BLaER1 (cell line): ENCODE data around the gene TENM3.

Experiments
- H3K27ac ChIP-seq: shearing (Covaris generic); formaldehyde crosslinking; 2 replicates; pipeline ENCODE4 v1.8.1; 2022
- H3K27me3 ChIP-seq: shearing (Covaris generic); formaldehyde crosslinking; 2 replicates; pipeline ENCODE4 v1.8.1; 2022
- H3K36me3 ChIP-seq: shearing (Covaris generic); formaldehyde crosslinking; 2 replicates; pipeline ENCODE4 v1.8.1; 2022
- H3K4me1 ChIP-seq: shearing (Covaris generic); formaldehyde crosslinking; 2 replicates; pipeline ENCODE4 v1.8.1; 2022
- H3K4me2 ChIP-seq: shearing (Covaris generic); formaldehyde crosslinking; 2 replicates; pipeline ENCODE4 v1.8.1; 2022
- H3K4me3 ChIP-seq: shearing (Covaris generic); formaldehyde crosslinking; 2 replicates; pipeline ENCODE4 v1.8.1; 2022
- H3K9ac ChIP-seq: shearing (Covaris generic); formaldehyde crosslinking; 2 replicates; pipeline ENCODE4 v1.8.1; 2022
- H3K9me3 ChIP-seq: shearing (Covaris generic); formaldehyde crosslinking; 2 replicates; pipeline ENCODE4 v1.8.1; 2022
- H4K20me1 ChIP-seq: shearing (Covaris generic); formaldehyde crosslinking; 2 replicates; pipeline ENCODE4 v1.8.1; 2022
- Cebpa-rat ChIP-seq: shearing (Covaris generic); IDR thresholded peaks from 2 replicates; pipeline ENCODE4 v1.8.1; 2022

Gene TENM3

DNA sequence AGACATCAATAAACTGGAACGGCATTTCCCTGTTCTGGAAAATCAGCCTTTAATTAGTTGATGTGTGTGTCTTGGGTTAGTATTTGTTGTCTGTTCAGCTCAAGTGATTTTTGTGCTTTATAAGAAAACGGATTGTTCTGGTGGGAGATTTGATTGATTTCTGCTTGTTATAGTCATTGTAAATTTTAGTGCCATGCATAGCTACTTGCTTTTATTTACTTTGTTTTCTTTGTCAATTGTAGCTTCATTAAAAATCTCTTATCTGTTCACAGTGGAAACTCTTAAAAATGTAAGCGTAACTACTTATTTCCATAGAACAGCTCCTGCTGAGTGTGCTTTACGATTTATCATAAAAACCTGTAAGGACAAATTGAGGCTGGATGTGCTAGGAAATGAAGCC is 253.2 kb downstream of the TENM3 start:
- no peak for TF ChIP-seq Cebpa-rat
- Histone ChIP-seq H3K4me2 (no peak overlapping the region), H3K4me1 (peaks cover 18% of the 10 kb centered on the region), H3K9ac (no peak overlapping the region), H3K9me3 (no peaks in the 10 kb centered on the region), H3K4me3 (no peak overlapping the region), H3K27me3 (no peaks in the 10 kb centered on the region), H3K27ac (no peak overlapping the region), H4K20me1 (no peaks in the 10 kb centered on the region), H3K36me3 (no peaks in the 10 kb centered on the region)

DNA sequence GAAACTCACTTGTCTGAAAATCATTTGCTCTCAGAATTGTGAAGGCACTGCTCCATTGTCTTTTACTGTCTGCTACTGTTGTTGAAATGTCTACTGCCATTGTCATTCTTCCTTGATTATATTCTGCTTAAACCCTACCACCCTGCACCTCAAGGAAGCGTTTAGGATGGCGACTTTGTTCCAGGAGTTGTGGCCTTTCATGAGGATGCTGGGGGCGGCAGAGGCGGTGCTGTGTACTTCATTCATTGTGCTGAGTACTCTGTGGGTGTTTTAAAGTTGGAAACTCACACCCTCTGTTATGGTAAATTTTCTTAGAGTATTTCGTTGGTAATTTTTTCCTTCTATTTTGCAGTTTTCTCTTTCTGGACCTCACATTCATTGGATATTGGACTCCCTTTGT is 258.9 kb downstream of the TENM3 start:
- Histone ChIP-seq H3K9ac (no peak overlapping the region), H3K27me3 (no peaks in the 10 kb centered on the region), H3K9me3 (no peaks in the 10 kb centered on the region), H4K20me1 (no peaks in the 10 kb centered on the region), H3K4me1 (peaks cover 6% of the 10 kb centered on the region; the same call in 1 of the 2 replicates), H3K4me2 (no peak overlapping the region), H3K27ac (no peak overlapping the region), H3K36me3 (no peaks in the 10 kb centered on the region), H3K4me3 (no peak overlapping the region)
- no peak for TF ChIP-seq Cebpa-rat

DNA sequence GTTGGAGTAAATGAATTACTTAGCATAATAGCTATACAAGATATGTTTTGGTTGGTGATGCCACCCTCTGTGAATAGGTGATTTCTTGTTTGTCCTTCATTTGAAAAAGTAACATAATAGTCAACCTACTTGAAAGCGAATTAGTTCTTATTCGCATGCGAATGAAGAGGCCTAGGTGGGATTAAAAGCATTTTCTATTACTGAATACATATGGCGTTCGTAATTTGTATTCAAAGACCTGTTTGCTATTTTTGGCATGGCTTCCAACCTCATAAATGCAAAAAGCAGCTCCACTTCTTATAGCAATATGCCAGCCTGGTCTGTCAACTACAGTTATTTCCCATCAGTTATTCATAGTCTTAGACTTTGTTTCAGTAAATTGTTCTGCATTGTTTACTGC is 261.3 kb downstream of the TENM3 start:
- Histone ChIP-seq H3K9ac (no peak overlapping the region), H3K9me3 (no peaks in the 10 kb centered on the region), H3K36me3 (no peaks in the 10 kb centered on the region), H3K4me2 (no peak overlapping the region), H3K4me3 (no peak overlapping the region), H4K20me1 (no peaks in the 10 kb centered on the region), H3K27ac (no peak overlapping the region), H3K4me1 (peaks cover 6% of the 10 kb centered on the region; the same call in 1 of the 2 replicates), H3K27me3 (no peaks in the 10 kb centered on the region)
- TF ChIP-seq Cebpa-rat: no peak

DNA sequence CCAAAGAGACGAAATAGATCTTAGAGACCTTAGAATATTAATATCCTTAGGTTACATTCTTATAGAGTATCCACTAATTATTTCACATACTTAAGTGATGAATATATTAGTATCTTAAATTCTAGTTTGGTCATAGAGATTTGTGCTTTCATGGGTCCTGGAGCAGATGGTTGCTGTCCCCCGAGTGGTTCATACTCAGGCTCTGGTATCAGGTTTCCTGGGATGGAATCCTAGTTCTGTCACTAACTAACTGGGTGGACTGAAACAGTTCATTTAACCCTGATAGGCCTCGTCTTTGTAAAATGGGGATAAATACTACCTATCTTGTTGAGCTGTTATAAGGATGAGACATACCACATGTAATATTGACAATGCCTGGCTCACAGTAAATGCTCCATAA is 264.6 kb downstream of the TENM3 start:
- Histone ChIP-seq H4K20me1 (no peaks in the 10 kb centered on the region), H3K27ac (no peak overlapping the region), H3K9ac (no peak overlapping the region), H3K4me3 (no peak overlapping the region), H3K4me2 (no peak overlapping the region), H3K27me3 (no peaks in the 10 kb centered on the region), H3K36me3 (no peaks in the 10 kb centered on the region), H3K9me3 (no peaks in the 10 kb centered on the region), H3K4me1 (peaks cover 6% of the 10 kb centered on the region; the same call in 1 of the 2 replicates)
- TF ChIP-seq Cebpa-rat: no peak

DNA sequence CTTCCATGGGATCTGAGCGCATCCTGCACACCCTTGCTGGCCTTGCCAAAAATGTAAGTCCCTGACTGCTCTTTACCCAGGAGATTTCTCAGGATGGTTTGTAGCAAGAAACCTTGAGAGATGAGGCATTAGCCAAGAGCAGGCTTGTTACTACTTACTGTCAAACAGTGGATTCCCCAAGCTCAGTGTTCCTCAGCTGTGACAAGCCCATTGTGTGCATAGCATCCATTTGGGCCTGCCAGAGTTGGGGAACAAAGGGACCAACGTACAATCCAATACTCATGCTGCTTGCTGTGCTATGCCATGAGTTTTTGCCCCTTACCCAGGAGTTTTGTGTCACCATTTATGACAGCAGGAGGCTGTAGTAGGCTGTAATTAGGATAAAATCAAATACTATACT is 267.6 kb downstream of the TENM3 start:
- H3K4me3 ChIP-seq: no peak overlapping the region
- H3K27me3 ChIP-seq: no peaks in the 10 kb centered on the region
- H3K9ac ChIP-seq: no peak overlapping the region
- TF ChIP-seq Cebpa-rat: no peak
- H3K9me3 ChIP-seq: no peaks in the 10 kb centered on the region
- no peak overlapping the region for H3K27ac ChIP-seq
- no peaks in the 10 kb centered on the region for H3K36me3 ChIP-seq
- H3K4me1 ChIP-seq: peaks cover 9% of the 10 kb centered on the region
- H3K4me2 ChIP-seq: no peak overlapping the region
- no peaks in the 10 kb centered on the region for H4K20me1 ChIP-seq

DNA sequence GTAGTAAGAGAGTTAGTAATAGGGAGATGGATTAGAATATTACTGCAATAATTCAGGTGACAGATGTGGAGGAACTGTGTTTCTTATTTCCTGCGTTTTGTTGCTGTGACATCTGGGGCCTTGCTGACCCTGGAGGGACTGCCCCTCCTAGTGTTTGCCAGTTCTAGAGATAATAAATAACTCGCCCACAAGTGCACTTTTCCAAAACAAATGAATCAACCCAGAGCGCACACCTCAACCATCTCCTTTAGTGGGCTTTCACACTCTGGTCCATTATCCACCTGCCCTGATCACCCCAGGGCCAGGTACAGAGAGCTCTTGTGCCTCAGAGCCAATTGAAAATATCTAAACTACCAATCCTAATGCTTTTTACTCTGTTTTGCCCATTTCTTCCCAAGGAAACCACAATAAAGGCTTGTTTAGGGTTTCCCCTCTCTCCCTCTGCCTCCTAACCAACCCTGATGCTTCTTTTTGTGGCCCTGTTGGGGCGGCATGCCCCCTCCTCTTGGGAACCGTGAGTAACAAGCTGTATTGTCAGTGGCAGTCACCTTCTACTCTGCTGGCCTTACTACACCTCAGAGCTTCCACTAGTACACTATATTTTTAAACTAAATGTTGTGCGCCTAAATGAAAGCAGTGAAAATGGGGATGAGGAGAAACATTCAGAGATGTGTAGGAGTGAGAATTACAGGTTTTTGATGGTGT is 270.5 kb downstream of the TENM3 start:
- no peak for TF ChIP-seq Cebpa-rat
- no peaks in the 10 kb centered on the region for H3K9me3 ChIP-seq
- no peak overlapping the region for H3K9ac ChIP-seq
- H3K27me3 ChIP-seq: no peaks in the 10 kb centered on the region
- H3K4me3 ChIP-seq: no peak overlapping the region
- no peaks in the 10 kb centered on the region for H4K20me1 ChIP-seq
- H3K4me2 ChIP-seq: peak overlapping the region; percentile 52
- H3K27ac ChIP-seq: no peak overlapping the region
- H3K4me1 ChIP-seq: peaks cover 9% of the 10 kb centered on the region
- H3K36me3 ChIP-seq: no peaks in the 10 kb centered on the region

DNA sequence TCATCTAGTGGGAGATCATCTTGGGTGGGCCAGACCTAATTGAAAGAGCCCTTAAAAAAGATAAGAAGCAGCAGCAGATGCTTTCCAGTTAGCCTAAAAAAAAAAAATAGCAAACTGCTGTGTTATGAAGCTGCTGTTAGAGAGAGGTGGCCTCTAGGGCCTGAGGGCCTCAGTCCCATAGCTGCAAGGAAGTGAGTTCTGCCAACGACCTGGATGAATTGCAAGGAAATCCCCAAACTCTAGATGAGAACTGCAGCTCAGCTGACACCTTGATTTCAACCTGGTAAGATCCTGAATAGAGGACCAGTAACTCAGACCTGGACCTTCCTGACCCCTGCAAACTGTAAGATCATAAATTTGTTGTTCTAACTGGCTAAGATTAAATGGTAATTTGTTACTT is 275.2 kb downstream of the TENM3 start:
- H3K9ac ChIP-seq: no peak overlapping the region

DNA sequence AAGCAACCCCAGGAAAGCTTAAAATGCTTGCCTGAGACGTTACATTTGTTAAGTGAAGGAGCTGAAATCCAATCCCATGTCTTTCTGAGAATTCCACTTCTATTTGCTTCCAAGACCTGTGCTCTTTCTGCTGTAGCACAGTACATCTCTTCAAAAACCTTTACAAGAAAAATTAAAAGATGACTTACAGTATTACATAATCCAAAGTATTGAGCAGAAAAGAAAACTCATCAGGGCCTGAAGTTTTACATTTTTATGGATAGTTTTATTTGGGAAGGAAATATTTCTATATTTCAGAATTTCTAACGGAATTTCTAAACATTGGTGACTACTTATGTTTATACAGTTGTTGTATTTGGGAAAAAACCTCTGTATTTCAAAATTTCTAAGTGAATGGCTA is 276.3 kb downstream of the TENM3 start:
- Histone ChIP-seq H3K4me3 (no peak overlapping the region), H3K9ac (no peak overlapping the region), H3K4me1 (no peaks in the 10 kb centered on the region), H3K27me3 (no peaks in the 10 kb centered on the region), H3K9me3 (no peaks in the 10 kb centered on the region), H3K4me2 (no peak overlapping the region), H4K20me1 (no peaks in the 10 kb centered on the region), H3K27ac (no peak overlapping the region), H3K36me3 (no peaks in the 10 kb centered on the region)
- no peak for TF ChIP-seq Cebpa-rat

More for the DNA sequence above, 275.2 kb downstream of the TENM3 start:
- Histone ChIP-seq H3K27ac (no peak overlapping the region), H3K27me3 (no peaks in the 10 kb centered on the region), H3K4me1 (peaks cover 7% of the 10 kb centered on the region), H3K36me3 (no peaks in the 10 kb centered on the region), H3K4me3 (no peak overlapping the region), H3K4me2 (no peak overlapping the region), H4K20me1 (no peaks in the 10 kb centered on the region), H3K9me3 (no peaks in the 10 kb centered on the region)
- TF ChIP-seq Cebpa-rat: no peak

DNA sequence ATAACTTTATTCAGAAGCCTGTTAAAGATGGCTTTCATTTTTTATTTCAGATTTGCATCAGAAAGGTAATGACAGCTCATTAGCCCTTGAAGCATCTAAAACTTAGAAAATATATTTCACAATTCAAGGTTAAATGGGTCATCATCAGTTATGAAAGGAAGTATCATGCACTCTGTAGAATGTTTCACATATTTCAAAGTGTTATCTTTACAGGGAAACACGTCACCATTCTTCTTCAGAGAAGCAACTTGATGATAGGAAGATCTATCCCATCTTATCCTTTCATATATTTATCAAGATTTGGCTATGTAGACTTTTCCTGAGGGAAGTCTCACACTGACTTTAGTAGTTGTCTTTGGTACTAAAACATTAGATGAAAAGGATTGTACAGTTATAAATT is 277.8 kb downstream of the TENM3 start:
- H3K9ac ChIP-seq: no peak overlapping the region
- no peaks in the 10 kb centered on the region for H3K27me3 ChIP-seq
- H3K4me3 ChIP-seq: no peak overlapping the region
- no peaks in the 10 kb centered on the region for H3K4me1 ChIP-seq
- no peak overlapping the region for H3K27ac ChIP-seq
- H3K36me3 ChIP-seq: no peaks in the 10 kb centered on the region
- H3K4me2 ChIP-seq: no peak overlapping the region
- no peaks in the 10 kb centered on the region for H3K9me3 ChIP-seq
- no peak for TF ChIP-seq Cebpa-rat
- H4K20me1 ChIP-seq: no peaks in the 10 kb centered on the region

DNA sequence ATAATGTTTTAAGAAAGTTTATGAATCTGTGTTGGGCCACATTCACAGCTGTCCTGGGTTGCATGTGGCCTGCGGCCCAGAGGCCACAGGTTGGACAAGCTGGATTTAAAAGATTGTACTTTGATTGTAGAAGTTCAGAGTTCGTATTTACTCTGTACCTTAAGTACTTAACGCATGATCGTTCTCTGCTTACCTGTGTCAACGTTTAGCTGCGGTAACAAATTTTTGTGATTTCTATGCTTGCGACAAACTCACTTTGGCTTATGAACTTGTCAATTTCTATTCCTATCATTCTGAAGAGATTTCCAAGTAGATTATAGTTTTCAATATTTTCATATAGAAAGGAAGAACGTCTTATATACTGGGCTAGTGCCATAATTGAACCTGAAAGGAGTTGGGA is 285.6 kb downstream of the TENM3 start:
- TF ChIP-seq Cebpa-rat: no peak
- Histone ChIP-seq H3K27me3 (no peaks in the 10 kb centered on the region), H3K9ac (no peak overlapping the region), H3K4me1 (no peaks in the 10 kb centered on the region), H3K4me3 (no peak overlapping the region), H3K27ac (no peak overlapping the region), H3K4me2 (no peak overlapping the region), H3K36me3 (no peaks in the 10 kb centered on the region), H3K9me3 (no peaks in the 10 kb centered on the region), H4K20me1 (no peaks in the 10 kb centered on the region)

DNA sequence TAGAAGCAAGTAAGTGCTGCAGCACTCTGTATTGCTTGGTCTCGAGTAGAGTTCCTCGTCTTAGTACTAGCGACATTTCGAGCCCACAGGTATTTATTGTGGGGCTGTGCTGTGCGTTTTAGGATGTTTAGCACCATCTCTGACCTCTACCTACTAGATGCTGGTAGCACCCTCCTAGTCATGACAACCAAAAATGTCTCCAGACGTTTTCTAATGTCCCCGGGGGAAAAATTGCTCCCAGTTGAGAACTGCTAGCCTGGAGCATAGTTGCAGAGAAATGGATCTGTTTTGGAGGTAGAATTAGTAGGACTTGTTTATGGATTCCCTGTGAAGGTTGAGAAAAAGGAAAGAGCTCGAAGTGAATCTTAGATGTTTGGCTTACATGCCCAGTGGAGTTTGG is 287.2 kb downstream of the TENM3 start:
- no peak overlapping the region for H3K4me2 ChIP-seq
- no peaks in the 10 kb centered on the region for H3K36me3 ChIP-seq
- H3K27ac ChIP-seq: no peak overlapping the region
- H3K9me3 ChIP-seq: no peaks in the 10 kb centered on the region
- no peak overlapping the region for H3K4me3 ChIP-seq
- H3K4me1 ChIP-seq: no peaks in the 10 kb centered on the region
- no peaks in the 10 kb centered on the region for H4K20me1 ChIP-seq
- TF ChIP-seq Cebpa-rat: no peak
- H3K9ac ChIP-seq: no peak overlapping the region
- H3K27me3 ChIP-seq: no peaks in the 10 kb centered on the region
